AG09309 (cell line): ENCODE measurements around the gene RNPEP.
"Not testable (repeated sequence)": the region's sequence is repeated elsewhere in the genome, so short reads cannot be mapped to it uniquely, and the experiment has no call there.

Source experiments
- DNase-seq: peaks from one replicate; pipeline ENCODE4 v3.0.0-alpha.2; 2010; ENCODE audit warnings: low read depth
- H3K4me3 ChIP-seq: 2 replicates; pipeline ENCODE4 v1.5.1; 2011; ENCODE audit warnings: mild to moderate bottlenecking, low read depth, low read length, moderate library complexity; ENCODE audit not compliant: control insufficient read depth
- TF ChIP-seq, protein P1 (sequence below): IDR thresholded peaks from 2 replicates; pipeline ENCODE4 v1.5.1; 2011; ENCODE audit warnings: mild to moderate bottlenecking, low read depth, low read length, inconsistent platforms; ENCODE audit not compliant: insufficient read depth, control insufficient read depth; ENCODE audit errors: missing control alignments

RNPEP gene

DNA sequence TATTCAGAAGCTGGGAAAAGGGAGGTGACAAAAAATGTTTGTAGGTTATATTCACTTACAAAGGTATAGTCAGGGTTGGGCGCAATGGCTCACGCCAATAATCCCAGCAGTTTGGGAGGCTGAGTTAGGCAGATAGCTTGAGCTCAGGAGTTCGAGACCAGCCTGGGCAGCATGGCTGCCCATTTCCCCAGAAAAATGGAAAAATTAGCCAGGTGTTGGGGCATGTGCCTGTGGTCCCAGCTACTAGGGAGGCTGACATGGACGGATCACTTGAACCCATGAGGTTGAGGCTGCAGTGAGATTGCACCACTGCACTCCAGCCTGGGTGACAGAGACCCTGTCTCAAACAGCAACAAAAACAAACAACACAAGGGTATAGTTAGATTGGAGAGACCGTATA, 24.1 kb upstream of the RNPEP start:
- no peak for DNase-seq
- TF ChIP-seq, protein P1, sequence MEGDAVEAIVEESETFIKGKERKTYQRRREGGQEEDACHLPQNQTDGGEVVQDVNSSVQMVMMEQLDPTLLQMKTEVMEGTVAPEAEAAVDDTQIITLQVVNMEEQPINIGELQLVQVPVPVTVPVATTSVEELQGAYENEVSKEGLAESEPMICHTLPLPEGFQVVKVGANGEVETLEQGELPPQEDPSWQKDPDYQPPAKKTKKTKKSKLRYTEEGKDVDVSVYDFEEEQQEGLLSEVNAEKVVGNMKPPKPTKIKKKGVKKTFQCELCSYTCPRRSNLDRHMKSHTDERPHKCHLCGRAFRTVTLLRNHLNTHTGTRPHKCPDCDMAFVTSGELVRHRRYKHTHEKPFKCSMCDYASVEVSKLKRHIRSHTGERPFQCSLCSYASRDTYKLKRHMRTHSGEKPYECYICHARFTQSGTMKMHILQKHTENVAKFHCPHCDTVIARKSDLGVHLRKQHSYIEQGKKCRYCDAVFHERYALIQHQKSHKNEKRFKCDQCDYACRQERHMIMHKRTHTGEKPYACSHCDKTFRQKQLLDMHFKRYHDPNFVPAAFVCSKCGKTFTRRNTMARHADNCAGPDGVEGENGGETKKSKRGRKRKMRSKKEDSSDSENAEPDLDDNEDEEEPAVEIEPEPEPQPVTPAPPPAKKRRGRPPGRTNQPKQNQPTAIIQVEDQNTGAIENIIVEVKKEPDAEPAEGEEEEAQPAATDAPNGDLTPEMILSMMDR = no peak
- H3K4me3 ChIP-seq = no peak overlapping the region

DNA sequence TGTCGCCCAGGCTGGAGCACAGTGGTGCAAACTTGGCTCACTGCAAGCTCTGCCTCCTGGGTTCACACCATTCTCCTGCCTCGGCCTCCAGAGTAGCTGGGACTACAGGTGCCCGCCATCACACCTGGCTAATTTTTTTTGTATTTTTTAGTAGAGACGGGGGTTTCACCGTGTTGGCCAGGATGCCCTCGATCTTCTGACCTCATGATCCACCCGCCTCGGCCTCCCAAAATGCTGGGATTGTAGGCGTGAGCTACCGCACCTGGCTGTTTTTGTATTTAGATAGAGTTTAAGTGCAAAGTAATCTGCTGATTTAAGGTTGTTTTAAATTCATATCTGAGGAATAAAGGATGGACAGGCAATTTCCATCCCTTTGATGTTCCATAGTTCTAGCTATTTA, 20.1 kb upstream of the RNPEP start:
- not testable (repeated sequence) for H3K4me3 ChIP-seq, DNase-seq

DNA sequence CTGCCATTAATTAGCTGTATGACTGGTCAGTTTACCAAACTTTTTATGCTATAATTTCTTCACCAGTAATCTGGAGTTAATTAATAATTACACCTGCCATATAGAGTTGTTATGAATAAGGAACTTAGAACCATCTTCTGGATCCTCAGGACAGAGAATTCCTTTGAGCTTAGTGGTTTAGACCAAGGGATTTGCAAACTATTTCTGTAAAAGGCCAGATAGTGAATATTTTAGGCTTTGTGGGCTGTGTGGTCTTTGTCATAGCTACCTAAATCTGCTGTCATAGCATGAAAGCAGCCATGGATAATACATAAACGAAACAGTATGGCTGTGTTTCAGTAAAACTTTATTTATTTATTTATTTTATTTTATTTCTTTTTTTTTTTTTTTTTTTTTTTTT, 18.2 kb upstream of the RNPEP start:
- peak; percentile 73 for DNase-seq
- H3K4me3 ChIP-seq = no peak overlapping the region
- TF ChIP-seq, protein P1 = no peak

DNA sequence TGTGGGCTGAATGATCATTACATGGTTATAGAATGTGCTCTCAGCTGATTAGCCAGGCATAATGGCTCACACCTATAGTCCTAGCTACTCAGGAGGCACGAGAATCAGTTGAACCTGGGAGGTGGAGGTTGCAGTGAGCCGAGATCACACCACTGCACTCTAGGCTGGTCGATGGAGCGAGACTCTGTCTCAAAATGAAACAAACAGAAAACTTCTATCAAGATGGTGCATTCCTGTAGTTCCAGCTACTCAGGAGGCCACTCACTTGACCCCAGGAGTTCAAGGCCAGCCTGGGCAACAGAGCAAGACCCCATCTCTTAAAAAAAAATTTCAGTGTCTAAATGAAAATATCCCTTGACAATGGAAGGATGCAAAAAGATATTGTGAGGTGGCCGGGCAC, 16.3 kb upstream of the RNPEP start:
- TF ChIP-seq, protein P1 = no peak
- no peak for DNase-seq
- no peak overlapping the region for H3K4me3 ChIP-seq

DNA sequence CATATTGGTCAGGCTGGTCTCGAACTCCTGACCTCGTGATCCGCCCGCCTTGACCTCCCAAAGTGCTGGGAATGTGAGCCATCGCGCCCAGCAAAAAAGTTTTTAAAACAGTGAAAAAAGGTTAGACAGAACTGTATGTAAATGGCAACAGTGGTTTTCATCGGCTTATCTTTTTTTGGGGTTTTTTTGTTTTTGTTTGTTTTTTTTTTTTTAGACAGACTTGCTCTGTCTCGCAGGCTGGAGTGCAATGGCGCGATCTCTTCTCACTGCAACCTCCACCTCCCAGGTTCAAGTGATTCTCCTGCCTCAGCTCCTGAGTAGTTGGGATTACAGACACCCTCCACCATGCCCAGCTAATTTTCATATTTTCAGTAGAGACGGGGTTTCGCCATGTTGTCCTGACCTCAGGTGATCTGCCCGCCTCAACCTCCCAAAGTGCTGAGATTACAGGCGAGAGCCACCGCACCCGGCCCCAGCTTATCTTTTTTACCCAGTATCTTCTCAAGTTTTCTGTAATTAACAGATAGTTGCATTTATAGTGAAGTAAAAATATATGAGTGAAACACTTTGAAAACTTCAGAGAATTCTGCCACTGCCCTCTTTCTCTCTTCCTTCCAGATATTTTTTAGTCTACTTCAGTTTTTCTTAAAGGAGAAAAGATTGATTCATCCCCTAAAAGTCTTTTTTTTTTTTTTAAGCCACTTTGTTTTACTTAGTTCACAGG, 14.1 kb upstream of the RNPEP start:
- no peak overlapping the region for H3K4me3 ChIP-seq
- no peak for DNase-seq
- TF ChIP-seq, protein P1 = no peak

DNA sequence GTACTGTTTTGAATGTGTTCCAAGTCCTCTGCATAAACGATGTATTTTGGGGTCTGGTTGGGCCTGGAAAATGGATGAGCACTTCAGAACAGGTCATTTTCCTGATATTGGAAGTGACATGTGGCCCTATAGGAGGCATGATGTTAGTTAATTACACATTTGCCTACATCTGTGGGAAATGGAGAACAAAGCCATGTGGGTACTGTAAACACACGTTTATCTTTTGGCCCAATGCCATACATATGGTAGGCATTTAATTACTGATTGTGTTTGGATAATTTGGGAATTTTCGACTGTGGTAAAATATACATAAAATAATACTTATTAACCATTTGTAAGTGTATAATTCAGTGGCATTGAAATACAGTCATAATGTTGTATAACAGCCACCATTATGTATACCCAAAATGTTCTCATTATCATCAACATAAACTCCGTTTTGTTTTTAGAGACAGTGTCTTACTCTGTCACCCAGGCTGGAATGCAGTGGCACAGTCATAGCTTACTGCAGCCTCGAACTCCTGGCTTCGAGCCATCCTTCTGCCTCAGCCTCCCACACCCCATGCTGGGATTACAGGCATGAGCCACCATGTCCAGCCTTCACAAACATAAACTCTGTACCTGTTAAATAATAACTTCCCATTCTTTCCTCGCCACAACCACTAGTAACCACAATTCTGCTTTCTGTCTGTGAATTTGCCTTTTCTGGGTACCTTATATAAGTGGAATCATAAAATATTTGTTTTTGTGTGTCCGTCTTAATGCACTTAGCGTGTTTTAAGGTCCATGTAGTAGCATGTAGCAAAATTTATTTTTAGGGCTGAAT, 11.9 kb upstream of the RNPEP start:
- DNase-seq = no peak
- no peak overlapping the region for H3K4me3 ChIP-seq
- TF ChIP-seq, protein P1 = no peak

DNA sequence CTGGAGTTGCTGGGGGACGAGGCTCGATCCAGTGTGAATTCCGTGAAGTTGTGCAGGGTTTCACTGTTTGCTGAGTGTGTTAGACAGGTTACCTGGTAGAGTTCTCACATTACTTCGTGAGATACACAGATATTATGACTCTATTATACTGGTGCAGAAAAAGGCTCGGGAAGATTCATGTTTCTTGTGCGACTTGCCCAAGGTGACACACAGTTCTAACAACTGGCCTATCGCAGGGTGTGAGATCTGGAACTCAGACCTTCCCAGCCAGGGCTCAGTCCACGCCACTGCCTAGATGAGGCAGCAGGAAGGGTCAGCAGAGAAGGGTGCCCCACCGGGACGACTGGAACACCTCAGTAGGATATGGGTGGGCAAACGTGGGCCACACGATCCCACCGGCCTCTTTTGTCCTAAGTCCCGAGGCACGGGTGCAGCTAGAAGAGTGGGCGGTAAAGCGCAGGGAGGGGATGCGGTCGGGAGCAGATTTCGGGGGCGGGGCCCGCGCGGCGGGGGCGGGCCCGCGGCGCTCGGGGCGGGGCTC, 296 bp upstream of the RNPEP start:
- DNase-seq = no peak
- TF ChIP-seq, protein P1 = no peak
- peak overlapping the region; percentile 55 for H3K4me3 ChIP-seq
